ENCODE measurements around the gene ORAI1. TPM values are rescaled to one million over a fixed set of nuclear protein-coding genes. Genes with fewer than 3 reads are reported as not detected.
A peak's percentile ranks its signal among the peaks of the same experiment; 100 is the strongest.
"Not testable (repeated sequence)": the region's sequence is repeated elsewhere in the genome, so short reads cannot be mapped to it uniquely, and the experiment has no call there.

ORAI1 gene
- polyA plus RNA-seq, 1 donor (not counting 4 experiments of a cell fraction or from before 2014, with no cell fraction given), result 17.1 TPM

- no peak overlapping the region for H3K4me3 ChIP-seq (ENCODE audit: control insufficient read depth in 2 of 3, extremely low read depth in 1 of 3, insufficient read depth in 2 of 3, low read depth in 1 of 3, low read length in 3 of 3)
Observed at GRCh38 chr12:121632069-121632970, 6.0 kb downstream of the ORAI1 start.

GRCh38 chr12:121633833-121634196 lies 7.5 kb downstream of the ORAI1 start:
- H3K27ac ChIP-seq (ENCODE audit: control insufficient read depth, insufficient read depth, low read length); H3K4me3 ChIP-seq (ENCODE audit: control insufficient read depth in 2 of 3, extremely low read depth in 1 of 3, insufficient read depth in 2 of 3, low read depth in 1 of 3, low read length in 3 of 3); dilution Hi-C loops (cut with MboI; ENCODE audit: extremely low pct_ligation_motif_present, low sequenced_read_pairs); H2AFZ ChIP-seq (ENCODE audit: control insufficient read depth, low read length); H3K9ac ChIP-seq (ENCODE audit: control insufficient read depth, extremely low read depth, insufficient read depth, low read length); DNase-seq (ENCODE audit: low read depth, low spot score); FAIRE-seq; H3K27me3 ChIP-seq (ENCODE audit: control insufficient read depth, extremely low read depth, insufficient read depth, low read length); H3K4me2 ChIP-seq (ENCODE audit: control insufficient read depth, extremely low read depth, insufficient read depth, low read depth, low read length); H3K9me1 ChIP-seq (ENCODE audit: control insufficient read depth, extremely low read depth, insufficient read depth, low read length); H4K20me1 ChIP-seq (ENCODE audit: control insufficient read depth, extremely low read depth, insufficient read depth, low read length); H3K9me3 ChIP-seq (ENCODE audit: control insufficient read depth, low read depth, low read length): not testable (repeated sequence)
- Histone ChIP-seq H3K36me3 (ENCODE audit: control insufficient read depth in 2 of 2, extremely low read depth in 1 of 2, insufficient read depth in 2 of 2, low read length in 2 of 2) (peaks cover 4 to 15% of the 10 kb centered on the region in 2 experiments), H3K4me1 (ENCODE audit: control insufficient read depth, extremely low read depth, insufficient read depth, low read length) (peaks cover 41% of the 10 kb centered on the region), H3K79me2 (ENCODE audit: control insufficient read depth, insufficient read depth, low read length) (peaks cover 62% of the 10 kb centered on the region)

More at GRCh38 chr12:121632069-121632970, 6.0 kb downstream of the ORAI1 start:
- TF ChIP-seq EZH2 (IDR thresholded peaks at IDR 0.05; ENCODE audit: low read length) (no peak), CTCF (optimal IDR thresholded peaks at IDR 0.05 in 1 of 3, IDR thresholded peaks at IDR 0.05 in 1 of 3, conservative IDR thresholded peaks at IDR 0.05 in 1 of 3; ENCODE audit: extremely low read depth in 1 of 3, insufficient read depth in 2 of 3, low read length in 3 of 3) (no peak)
- no peaks in the 10 kb centered on the region for H3K9me1 ChIP-seq (ENCODE audit: control insufficient read depth, extremely low read depth, insufficient read depth, low read length)
- H2AFZ ChIP-seq (ENCODE audit: control insufficient read depth, low read length), result no peak overlapping the region
- no peak overlapping the region for H3K9ac ChIP-seq (ENCODE audit: control insufficient read depth, extremely low read depth, insufficient read depth, low read length)
- peaks cover 48% of the 10 kb centered on the region for H3K4me1 ChIP-seq (ENCODE audit: control insufficient read depth, extremely low read depth, insufficient read depth, low read length)
- DNase-seq (ENCODE audit: low read depth, low spot score) (no peak), FAIRE-seq (no peak)
- dilution Hi-C loops (cut with MboI; ENCODE audit: extremely low pct_ligation_motif_present, low sequenced_read_pairs), result no loop called here
- peaks cover 54% of the 10 kb centered on the region for H3K79me2 ChIP-seq (ENCODE audit: control insufficient read depth, insufficient read depth, low read length)
- H3K9me3 ChIP-seq (ENCODE audit: control insufficient read depth, low read depth, low read length), result no peaks in the 10 kb centered on the region
- H3K4me2 ChIP-seq (ENCODE audit: control insufficient read depth, extremely low read depth, insufficient read depth, low read depth, low read length), result peak overlapping the region; percentile 10
- peaks cover 1 to 5% of the 10 kb centered on the region in 2 experiments for H3K36me3 ChIP-seq (ENCODE audit: control insufficient read depth in 2 of 2, extremely low read depth in 1 of 2, insufficient read depth in 2 of 2, low read length in 2 of 2)
- no peaks in the 10 kb centered on the region for H3K27me3 ChIP-seq (ENCODE audit: control insufficient read depth, extremely low read depth, insufficient read depth, low read length)
- peak overlapping the region; percentile 44 for H3K27ac ChIP-seq (ENCODE audit: control insufficient read depth, insufficient read depth, low read length)
- H4K20me1 ChIP-seq (ENCODE audit: control insufficient read depth, extremely low read depth, insufficient read depth, low read length), result no peaks in the 10 kb centered on the region
